Mucosa of gallbladder (tissue), 1 donor: ENCODE results near the gene SRCAP. TPM values are rescaled to one million over a fixed set of nuclear protein-coding genes. Genes with fewer than 3 reads are reported as not detected.

Source experiments
- total RNA-seq: library from RNA; stranded (reverse); gene quantifications from one replicate; pipeline ENCODE4 v1.2.1, GENCODE V29; 2021
- donor health status: DM: no; HTN: no; CAD: no.

SRCAP gene
- total RNA-seq, 1 donor from 2014 or later: 89.5 TPM

Other genes with a start within 250 kb of the SRCAP start
- gene ITGAL, start 226.4 kb upstream of the SRCAP start, total RNA-seq: 16.7 TPM
- 61.1 TPM for gene ZNF768, start 172.6 kb upstream of the SRCAP start, total RNA-seq
- 11.9 TPM for gene ZNF747, start 164.3 kb upstream of the SRCAP start, total RNA-seq
- 12.1 TPM for gene ZNF764, start 140.8 kb upstream of the SRCAP start, total RNA-seq
- 23.5 TPM for gene ZNF688, start 127.5 kb upstream of the SRCAP start, total RNA-seq
- gene ZNF785, start 113.5 kb upstream of the SRCAP start, total RNA-seq: 24.0 TPM
- gene ZNF689, start 88.8 kb upstream of the SRCAP start, total RNA-seq: 13.6 TPM
- gene PRR14, start 48.2 kb upstream of the SRCAP start, total RNA-seq: 68.9 TPM
- gene FBRS, start 40.7 kb upstream of the SRCAP start, total RNA-seq: 84.9 TPM
- 39.2 TPM for gene PHKG2, start 49.3 kb downstream of the SRCAP start, total RNA-seq
- gene CFAP119, start 62.9 kb downstream of the SRCAP start, total RNA-seq: 13.2 TPM
- gene RNF40, start 63.2 kb downstream of the SRCAP start, total RNA-seq: 129 TPM
- 18.9 TPM for gene ZNF629, start 88.0 kb downstream of the SRCAP start, total RNA-seq
- gene BCL7C, start 194.9 kb downstream of the SRCAP start, total RNA-seq: 37.8 TPM
- 11.0 TPM for gene CTF1, start 197.4 kb downstream of the SRCAP start, total RNA-seq
- gene FBXL19, start 224.4 kb downstream of the SRCAP start, total RNA-seq: 27.7 TPM
- 34.4 TPM for gene ORAI3, start 249.9 kb downstream of the SRCAP start, total RNA-seq